Measurements from ENCODE around the gene PDHB.

- TF ChIP-seq CTCF (conservative IDR thresholded peaks at IDR 0.05 in 1 of 2, IDR thresholded peaks at IDR 0.05 in 1 of 2; ENCODE audit: low read depth in 1 of 2, low read length in 2 of 2) (no peak), EZH2 (IDR thresholded peaks at IDR 0.05; ENCODE audit: low read length, missing control alignments) (no peak)
Measured at GRCh38 chr3:58408906-58409305, 24.7 kb downstream of the PDHB start.
